Measurements from ENCODE around the gene GREB1. TPM values are rescaled to one million over a fixed set of nuclear protein-coding genes. Genes with fewer than 3 reads are reported as not detected.

GREB1 gene
- total and polyA plus RNA-seq, 2 experiments from 2014 or later, result 5.7 to 6.4 TPM

DNA sequence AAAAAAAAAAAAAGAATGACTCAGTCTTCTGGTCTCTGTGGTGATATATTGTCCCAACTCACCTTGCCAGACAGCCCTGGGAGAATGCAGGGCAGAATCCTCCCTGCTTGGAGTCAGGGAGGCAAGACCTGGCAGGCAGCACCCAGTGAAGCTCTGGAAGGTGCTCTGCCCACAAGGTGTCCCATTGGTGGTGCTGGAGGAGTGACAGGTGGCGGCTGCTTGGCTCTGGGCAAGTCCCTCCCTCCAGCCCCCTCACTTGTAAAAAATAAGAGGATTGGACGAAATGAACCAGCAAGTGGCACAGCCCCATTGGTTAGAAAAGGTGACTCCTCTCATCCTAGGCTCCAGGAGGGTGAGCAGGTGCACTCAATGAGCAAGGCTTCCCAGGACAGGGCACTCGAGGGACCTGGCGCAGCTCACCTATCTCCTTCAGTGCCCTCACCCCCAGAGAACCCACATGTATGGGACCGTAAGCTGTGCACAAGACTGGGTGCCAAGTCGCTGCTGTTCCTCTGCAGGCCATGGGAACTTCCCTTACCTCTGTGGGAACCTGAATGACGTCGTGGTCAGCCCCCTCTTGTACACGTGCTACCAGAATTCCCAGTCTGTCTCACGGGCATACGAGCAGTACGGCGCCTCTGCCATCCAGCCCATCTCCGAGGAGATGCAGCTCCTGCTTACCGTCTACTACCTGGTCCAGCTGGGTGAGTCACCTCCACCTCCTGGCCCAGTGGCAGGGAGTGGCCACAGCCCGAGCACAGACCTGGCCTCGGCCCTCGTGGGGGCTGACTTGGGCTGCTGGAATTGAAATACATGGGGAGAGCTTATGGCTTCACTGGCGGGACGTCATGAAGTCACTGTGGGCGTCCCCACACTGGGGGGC lies 54.6 kb downstream of the GREB1 start:
- 95% methylated on average over 21 of the region's 21 CpGs for WGBS (ENCODE audit: low lambda C conversion rate, missing lambda C conversion rate)
- H2AFZ ChIP-seq, result no peak overlapping the region
- H3K4me3 ChIP-seq, result no peak overlapping the region
- H3K79me2 ChIP-seq, result no peaks in the 10 kb centered on the region
- no peaks in the 10 kb centered on the region for H3K27me3 ChIP-seq
- TF ChIP-seq CTCF (IDR thresholded peaks at IDR 0.05; ENCODE audit: poor library complexity) (no peak), EZH2phosphoT487 (IDR thresholded peaks at IDR 0.05; ENCODE audit: low read depth, severe bottlenecking, unreplicated experiment) (no peak), EZH2 (IDR thresholded peaks at IDR 0.05; ENCODE audit: borderline replicate concordance) (no peak)
- no peak for DNase-seq (ENCODE audit: low spot score)
- H3K4me2 ChIP-seq, result no peak overlapping the region
- no peak overlapping the region for H3K27ac ChIP-seq
- no peaks in the 10 kb centered on the region for H3K9me3 ChIP-seq (ENCODE audit: low read depth)
- peaks cover 4% of the 10 kb centered on the region for H3K4me1 ChIP-seq (ENCODE audit: insufficient read depth)
- H4K20me1 ChIP-seq (ENCODE audit: insufficient read depth, poor library complexity, severe bottlenecking), result no peaks in the 10 kb centered on the region
- no peaks in the 10 kb centered on the region for H3K9me2 ChIP-seq (replicated peaks; ENCODE audit: insufficient read depth)
- H3K36me3 ChIP-seq (replicated peaks; ENCODE audit: insufficient read depth, low read depth), result no peaks in the 10 kb centered on the region

- no peaks in the 10 kb centered on the region for H3K36me3 ChIP-seq (replicated peaks; ENCODE audit: insufficient read depth, low read depth)
- H2AFZ ChIP-seq, result no peak overlapping the region
- no peaks in the 10 kb centered on the region for H3K9me3 ChIP-seq (ENCODE audit: low read depth)
- H3K79me2 ChIP-seq, result no peaks in the 10 kb centered on the region
- H3K4me1 ChIP-seq (ENCODE audit: insufficient read depth), result no peaks in the 10 kb centered on the region
- TF ChIP-seq EZH2phosphoT487 (IDR thresholded peaks at IDR 0.05; ENCODE audit: low read depth, severe bottlenecking, unreplicated experiment) (no peak), EZH2 (IDR thresholded peaks at IDR 0.05; ENCODE audit: borderline replicate concordance) (no peak), CTCF (IDR thresholded peaks at IDR 0.05; ENCODE audit: poor library complexity) (no peak)
- H3K27me3 ChIP-seq, result no peaks in the 10 kb centered on the region
- no peak overlapping the region for H3K4me2 ChIP-seq
- no peak for DNase-seq (ENCODE audit: low spot score)
- WGBS (ENCODE audit: low lambda C conversion rate, missing lambda C conversion rate), result 90% methylated on average over 12 of the region's 12 CpGs
- no peaks in the 10 kb centered on the region for H3K9me2 ChIP-seq (replicated peaks; ENCODE audit: insufficient read depth)
- no peak overlapping the region for H3K27ac ChIP-seq
- H4K20me1 ChIP-seq (ENCODE audit: insufficient read depth, poor library complexity, severe bottlenecking), result no peaks in the 10 kb centered on the region
- H3K4me3 ChIP-seq, result no peak overlapping the region
Measured at GRCh38 chr2:11589316-11589940, 55.6 kb downstream of the GREB1 start.

- Histone ChIP-seq H3K27ac (no peak overlapping the region), H3K4me2 (no peak overlapping the region)
Measured at GRCh38 chr2:11590193-11590592, 56.3 kb downstream of the GREB1 start.

More at GRCh38 chr2:11590193-11590592, 56.3 kb downstream of the GREB1 start:
- Histone ChIP-seq H3K4me3 (no peak overlapping the region), H3K36me3 (replicated peaks; ENCODE audit: insufficient read depth, low read depth) (no peaks in the 10 kb centered on the region), H3K27me3 (no peaks in the 10 kb centered on the region), H3K79me2 (no peaks in the 10 kb centered on the region), H3K4me1 (ENCODE audit: insufficient read depth) (no peaks in the 10 kb centered on the region), H4K20me1 (ENCODE audit: insufficient read depth, poor library complexity, severe bottlenecking) (no peaks in the 10 kb centered on the region), H3K9me2 (replicated peaks; ENCODE audit: insufficient read depth) (no peaks in the 10 kb centered on the region), H3K9me3 (ENCODE audit: low read depth) (no peaks in the 10 kb centered on the region), H2AFZ (no peak overlapping the region)
- DNase-seq (ENCODE audit: low spot score), result no peak
- TF ChIP-seq CTCF (IDR thresholded peaks at IDR 0.05; ENCODE audit: poor library complexity) (no peak), EZH2 (IDR thresholded peaks at IDR 0.05; ENCODE audit: borderline replicate concordance) (no peak), EZH2phosphoT487 (IDR thresholded peaks at IDR 0.05; ENCODE audit: low read depth, severe bottlenecking, unreplicated experiment) (no peak)
- 98% methylated on average over 9 of the region's 9 CpGs for WGBS (ENCODE audit: low lambda C conversion rate, missing lambda C conversion rate)

Measured in hepatocyte (in vitro differentiated cells).